Raji (cell line): ENCODE results near the gene CMIP.

Experiments
- POLR2A ChIP-seq: IDR thresholded peaks from 2 replicates; pipeline ENCODE4 v1.6.1; 2011; ENCODE audit warnings: low read depth, low read length, control low read depth; ENCODE audit not compliant: insufficient read depth

The CMIP gene

DNA sequence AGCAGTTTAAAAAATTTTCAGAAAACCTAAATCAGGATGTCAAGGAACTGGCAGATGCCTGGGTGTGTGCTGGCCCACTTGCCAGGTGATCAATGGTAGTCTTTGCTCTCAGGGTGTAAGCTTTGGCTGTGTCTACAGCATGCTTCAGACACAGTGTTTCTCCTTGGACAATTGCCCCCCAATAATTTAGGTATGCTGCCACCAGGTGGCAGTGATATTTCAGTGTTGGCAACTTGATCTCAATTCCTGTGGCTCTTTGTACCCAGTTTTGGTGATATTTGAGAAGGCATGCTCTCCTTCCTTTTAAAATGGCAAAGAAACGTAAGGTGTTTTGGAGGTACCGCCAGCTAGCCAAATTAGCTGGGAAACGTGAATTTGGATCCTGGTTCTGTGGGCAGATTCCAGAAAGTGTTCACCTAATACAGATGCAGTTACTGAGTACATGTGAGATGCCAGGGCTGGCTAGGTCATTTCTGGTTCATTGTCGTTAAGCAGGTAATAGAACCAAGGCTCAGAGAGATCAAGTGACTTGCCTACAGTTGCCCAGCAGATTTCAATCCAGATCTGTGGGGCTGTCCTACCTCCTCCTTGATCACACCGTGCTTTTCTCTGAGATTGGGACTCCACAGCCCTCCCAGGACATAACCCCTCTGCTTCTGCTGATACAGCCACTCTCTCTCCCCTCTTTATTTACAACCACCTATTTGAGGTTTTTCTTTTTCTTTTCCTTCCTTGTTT is 178.9 kb downstream of the CMIP start:
- no peak for TF ChIP-seq POLR2A

- TF ChIP-seq POLR2A: no peak
Measured at GRCh38 chr16:81624403-81624759, 179.8 kb downstream of the CMIP start.

DNA sequence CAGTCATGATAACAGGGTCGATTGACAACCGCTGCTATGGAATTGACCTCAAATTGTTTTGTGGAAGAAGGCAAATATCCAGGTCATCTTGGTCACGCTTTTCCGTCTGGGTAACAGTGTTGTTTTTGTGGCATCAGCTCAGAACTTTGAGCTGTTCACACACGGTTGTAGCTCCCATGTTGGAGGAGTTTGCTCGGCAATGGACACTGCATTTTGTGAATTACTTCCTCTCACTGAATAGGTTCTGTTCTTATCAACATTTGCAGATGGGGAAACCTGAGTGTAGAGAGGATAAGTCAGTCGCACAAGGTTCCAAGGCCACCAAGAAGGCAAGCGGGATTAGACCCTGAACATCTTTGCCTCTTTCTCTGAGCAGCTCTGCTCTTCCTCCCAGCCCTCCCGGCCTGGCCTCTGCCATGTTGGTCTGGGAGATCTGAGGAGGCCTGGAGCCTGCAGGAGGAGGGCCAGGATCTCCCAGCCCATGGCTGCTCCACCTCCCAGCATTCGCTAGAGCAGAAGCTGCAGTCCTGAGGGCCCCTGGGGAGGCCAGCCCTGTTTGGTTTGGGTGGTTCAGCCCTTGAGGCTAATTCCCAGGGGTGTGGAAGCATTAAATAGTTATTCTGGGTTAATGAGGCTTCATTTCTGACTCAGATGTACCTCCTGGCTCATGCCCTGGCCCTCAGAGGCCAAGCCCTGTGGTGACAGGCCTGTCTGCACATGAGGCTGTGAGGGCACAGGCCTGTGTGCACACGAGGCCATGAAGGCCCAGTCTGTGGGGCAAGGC is 180.3 kb downstream of the CMIP start:
- no peak for TF ChIP-seq POLR2A

DNA sequence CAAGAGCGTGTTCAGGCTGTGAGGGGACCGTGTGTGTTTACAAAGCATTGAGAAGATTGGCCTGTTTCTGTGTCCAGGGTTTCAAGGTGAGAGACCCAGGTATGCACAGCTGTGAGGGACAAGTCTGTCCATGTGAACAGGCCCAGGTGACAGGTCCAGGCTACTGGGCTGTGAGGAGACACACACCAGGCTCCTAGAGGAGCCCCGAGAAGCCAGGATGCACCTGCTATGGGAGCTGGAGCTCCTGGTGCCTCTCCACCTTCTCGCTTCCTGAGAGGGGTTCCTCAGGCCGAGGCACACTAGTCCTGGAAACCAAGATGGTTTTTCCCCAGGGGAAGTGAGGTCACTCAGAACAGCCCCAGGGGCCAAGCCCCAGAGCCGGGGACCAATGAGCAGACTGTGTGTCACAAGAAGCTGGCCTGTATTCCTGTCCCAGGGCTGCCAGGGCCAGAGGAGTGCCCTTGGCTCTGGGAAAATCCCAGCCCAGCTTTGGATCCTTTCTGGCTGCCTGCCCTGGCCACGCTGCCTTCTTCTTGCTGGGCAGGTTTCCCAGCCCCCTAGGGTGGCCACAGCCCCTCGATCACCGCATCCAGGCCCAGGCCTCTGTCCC is 181.0 kb downstream of the CMIP start:
- no peak for TF ChIP-seq POLR2A

DNA sequence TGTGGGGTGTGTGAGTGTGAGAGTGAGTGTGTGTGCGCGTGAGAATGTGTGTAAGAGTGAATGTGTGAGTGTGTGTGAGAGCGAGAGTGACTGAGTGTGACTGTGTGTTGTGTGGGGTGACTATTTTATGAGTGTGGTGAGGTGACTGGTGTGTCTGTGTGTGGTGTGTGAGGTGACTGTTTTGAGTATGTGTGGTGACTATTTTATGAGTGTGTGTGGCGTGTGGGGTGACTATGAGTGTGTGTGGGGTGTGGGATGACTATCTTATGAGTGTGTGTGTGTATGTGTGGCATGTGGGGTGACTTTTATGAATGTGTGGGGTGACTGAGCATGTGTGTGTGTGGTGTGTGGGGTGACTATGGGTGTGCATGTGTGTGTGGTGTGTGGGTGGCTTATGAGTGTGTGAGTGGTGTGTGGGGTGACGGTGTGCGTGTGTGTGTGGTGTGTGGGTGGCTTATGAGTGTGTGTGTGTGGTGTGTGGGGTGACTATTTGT is 181.6 kb downstream of the CMIP start:
- TF ChIP-seq POLR2A: no peak

DNA sequence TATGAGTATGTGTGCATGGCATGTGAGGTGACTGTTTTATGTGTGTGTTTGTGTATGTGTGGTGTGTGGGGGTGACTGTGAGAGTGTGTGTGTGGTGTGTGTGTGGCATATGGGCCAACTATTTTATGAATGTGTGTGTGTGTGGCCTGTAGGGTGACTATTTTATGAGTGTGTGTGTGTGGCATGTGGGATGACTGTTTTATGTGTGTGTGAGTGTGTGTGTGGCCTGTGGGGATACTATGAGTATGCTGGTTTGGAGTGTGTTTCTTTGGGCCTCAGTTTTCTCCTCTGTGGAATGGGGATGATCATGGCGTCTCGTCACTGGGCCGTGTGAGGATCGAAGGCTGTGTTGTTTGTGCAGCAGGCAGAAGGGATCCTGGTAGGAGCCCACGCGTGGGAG is 182.4 kb downstream of the CMIP start:
- no peak for TF ChIP-seq POLR2A

DNA sequence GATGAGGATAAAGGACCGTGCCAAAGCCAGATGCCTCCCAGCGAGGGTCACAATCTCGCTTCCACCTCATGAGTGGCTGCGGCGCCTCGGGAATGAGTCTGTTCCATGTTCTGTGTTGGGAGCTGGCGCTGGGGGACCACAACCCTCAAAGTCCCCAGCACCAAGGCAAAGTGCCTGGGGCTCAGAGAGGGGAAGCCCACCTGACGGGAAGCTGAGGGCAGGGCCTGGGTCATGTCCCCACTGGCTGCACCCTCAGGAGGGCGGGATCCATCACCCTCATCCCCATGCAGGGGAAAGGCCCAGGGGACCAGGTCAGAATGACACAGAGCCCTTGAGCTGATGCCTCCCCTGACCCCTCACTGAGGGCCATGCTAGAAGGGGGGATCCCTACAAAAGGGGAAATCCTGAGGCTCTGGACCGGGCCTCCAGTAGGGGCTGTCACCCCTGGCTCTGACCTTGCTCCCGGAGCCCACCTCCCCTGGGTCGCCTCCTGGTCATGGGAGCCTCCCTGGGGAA is 183.2 kb downstream of the CMIP start:
- TF ChIP-seq POLR2A: no peak

DNA sequence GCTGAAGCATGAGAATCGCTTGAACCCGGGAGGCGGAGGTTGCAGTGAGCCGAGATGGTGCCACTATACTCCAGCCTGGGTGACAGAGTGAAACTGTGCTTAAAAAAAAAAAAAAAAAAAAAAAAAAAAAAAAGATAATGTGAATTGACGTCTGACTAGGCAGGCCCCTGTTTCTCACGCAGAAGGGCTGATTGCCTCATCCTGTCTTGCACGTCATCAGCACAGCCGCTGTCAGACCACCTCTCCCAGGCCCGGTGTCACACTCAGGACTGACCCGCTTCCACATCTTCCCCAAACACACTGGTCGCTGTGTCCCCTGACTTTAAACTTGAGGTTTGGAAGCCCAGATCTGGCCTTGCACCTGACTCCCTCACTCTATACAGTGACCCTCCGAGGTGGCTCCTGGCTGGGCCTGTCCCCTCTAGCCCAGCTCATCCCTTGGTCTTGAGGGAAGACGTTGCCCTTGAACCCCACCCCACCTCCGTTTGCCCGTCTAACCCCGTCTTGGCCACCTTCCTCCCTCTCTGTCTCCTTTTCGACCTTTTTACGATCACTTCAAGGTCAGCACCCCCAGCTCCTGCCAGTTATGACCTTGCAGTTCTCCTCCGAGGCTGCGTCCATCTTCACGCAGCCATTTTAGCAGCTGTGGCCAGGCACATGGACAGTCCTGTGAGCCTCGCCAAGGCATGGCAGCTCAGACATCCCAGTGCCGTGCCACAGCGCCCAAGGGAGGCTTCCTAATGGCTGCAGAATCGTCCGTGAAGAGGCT is 184.6 kb downstream of the CMIP start:
- no peak for TF ChIP-seq POLR2A

- no peak for TF ChIP-seq POLR2A
Measured at GRCh38 chr16:81629896-81630634, 185.5 kb downstream of the CMIP start.

- no peak for TF ChIP-seq POLR2A
Measured at GRCh38 chr16:81630635-81631031, 186.0 kb downstream of the CMIP start.

DNA sequence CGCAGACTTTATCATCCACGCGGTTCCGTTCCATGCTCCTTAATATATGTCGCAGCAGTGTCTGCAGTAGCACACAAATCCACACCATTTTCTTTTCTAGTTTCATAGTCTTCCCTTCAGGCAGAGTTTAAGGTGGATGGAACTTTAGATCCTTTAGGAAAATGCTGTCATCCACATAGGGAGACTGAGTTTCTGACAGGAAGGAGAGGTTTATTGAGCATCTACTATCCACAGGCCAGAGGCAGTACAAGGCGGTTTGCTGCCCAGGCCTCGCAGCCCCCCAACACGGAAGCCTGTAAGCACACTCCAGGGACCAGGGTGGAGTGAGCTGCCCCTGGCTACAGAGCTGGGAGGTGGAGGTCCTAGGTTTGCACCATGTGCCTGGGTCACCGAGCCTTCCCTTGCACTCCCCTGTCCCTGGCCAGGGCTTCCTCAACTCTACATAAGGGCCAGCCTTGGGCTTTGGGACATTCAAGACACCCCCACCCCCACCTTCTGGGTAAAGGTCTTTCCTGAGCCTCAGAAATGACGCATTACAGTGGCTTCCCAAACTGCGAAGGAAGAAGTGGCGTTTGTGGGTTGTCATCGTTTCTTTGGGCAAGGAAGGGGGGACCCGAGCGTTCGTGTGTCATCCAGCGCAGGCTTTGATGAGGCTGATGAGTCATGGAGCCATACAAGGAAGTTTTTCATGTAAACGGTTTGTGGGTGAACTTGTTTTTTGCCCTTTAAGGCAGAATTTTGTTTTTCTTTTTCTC is 188.0 kb downstream of the CMIP start:
- no peak for TF ChIP-seq POLR2A

DNA sequence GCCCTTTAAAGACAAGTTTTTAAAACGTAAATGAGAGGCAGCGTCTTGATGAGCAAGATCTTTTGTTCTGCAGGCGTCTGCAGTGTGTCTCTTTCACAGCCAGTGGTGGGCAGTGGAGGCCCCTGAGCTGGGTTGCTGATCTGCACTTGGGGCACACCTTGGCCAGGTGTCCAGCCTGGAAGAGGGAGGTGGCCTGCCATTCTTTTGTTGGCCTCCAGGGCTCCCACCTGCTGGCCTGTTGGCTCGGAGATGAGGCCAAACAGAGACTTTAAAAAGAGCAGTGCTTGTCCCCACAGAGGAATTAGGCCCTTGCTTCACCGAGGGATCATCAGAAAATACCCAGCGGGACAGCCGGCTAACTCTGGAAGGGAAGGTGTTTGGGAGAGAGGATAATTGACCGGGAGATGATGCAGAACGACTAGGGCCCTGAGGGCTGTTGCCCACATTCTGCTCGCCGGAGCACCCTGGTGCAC is 188.6 kb downstream of the CMIP start:
- TF ChIP-seq POLR2A: no peak

- no peak for TF ChIP-seq POLR2A
Measured at GRCh38 chr16:81633680-81634379, 189.2 kb downstream of the CMIP start.
